ENCODE measurements around the gene TMBIM1.

TMBIM1 gene, protein sequence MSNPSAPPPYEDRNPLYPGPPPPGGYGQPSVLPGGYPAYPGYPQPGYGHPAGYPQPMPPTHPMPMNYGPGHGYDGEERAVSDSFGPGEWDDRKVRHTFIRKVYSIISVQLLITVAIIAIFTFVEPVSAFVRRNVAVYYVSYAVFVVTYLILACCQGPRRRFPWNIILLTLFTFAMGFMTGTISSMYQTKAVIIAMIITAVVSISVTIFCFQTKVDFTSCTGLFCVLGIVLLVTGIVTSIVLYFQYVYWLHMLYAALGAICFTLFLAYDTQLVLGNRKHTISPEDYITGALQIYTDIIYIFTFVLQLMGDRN

DNA sequence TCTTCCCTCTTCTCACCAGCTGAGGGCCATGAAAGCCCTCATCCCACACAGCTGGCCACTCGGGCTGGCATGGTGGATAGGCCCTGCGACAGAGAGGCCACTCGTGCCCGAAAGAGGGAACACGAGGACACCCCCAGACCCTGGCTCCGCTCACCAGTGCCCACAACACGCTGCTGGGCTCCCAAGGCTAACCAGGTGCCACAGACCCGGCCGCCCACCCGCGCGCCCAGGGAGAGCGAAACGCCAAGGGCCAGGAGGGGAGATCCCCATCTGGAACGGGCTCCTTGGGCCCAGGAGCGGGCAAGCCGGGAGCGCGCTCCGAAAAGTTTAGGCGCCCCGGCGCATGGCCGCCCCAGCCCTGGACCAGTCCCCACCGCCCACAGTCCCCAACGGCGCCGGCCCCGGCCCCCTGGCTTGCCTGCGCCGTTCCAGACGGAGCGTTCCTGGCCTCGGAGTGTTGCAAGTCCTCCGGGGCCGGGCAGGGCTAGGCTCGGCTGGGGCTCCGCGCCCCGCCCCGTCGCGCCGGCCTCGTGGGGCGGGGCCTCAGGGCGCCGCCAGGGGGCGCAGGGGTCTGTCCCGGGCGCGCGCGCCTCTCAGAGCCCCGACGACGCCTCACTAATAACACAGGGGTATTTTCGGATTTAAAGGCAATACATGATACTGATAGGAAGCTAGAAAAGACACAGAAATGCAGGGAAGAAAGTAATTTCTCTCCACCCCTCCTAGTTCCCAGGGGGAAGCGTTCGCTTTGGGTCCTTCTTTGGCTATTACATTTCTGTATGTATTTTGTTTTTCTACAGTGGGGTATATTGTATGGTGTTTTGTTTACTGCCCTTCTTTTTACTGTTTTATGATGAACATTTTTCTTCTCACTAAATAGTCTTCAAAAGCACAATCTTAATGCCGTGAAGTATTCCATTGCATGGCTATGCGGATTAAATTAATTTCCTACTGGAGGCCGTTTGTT, at the start of gene TMBIM1:
Gene TMBIM1 (minus strand): TSS at position 456 of the 967 bp plus-strand sequence. CDS start 10,362 bp downstream, outside the sequence.
- Histone ChIP-seq H3K27ac (ENCODE audit: low read depth, low read length) (no peak within 1 kb of the TSS), H3K4me3 (ENCODE audit: insufficient read depth, low read length, poor library complexity, severe bottlenecking) (peak within 1 kb of the TSS; percentile 10), H4K20me1 (ENCODE audit: low read depth, low read length) (no peaks in the 10 kb centered on the region), H3F3A (ENCODE audit: insufficient read depth) (no peaks in the 10 kb centered on the region), H3K79me2 (ENCODE audit: insufficient read depth, low read length) (no peaks in the 10 kb centered on the region), H3K9me2 (replicated peaks; ENCODE audit: insufficient read depth, low read length) (no peaks in the 10 kb centered on the region), H3K36me3 (ENCODE audit: low read length) (no peaks in the 10 kb centered on the region), H3K9ac (ENCODE audit: low read length) (no peak within 1 kb of the TSS), H2AFZ (ENCODE audit: low read depth, low read length, severe bottlenecking) (peak within 1 kb of the TSS; percentile 63), H3K27me3 (ENCODE audit: low read length) (no peaks in the 10 kb centered on the region), H3K9me3 (ENCODE audit: insufficient read depth, low read length) (no peaks in the 10 kb centered on the region), H3K4me2 (ENCODE audit: low read depth, low read length, poor library complexity, severe bottlenecking) (peak within 1 kb of the TSS; percentile 42)
- TF ChIP-seq EZH2phosphoT487 (conservative IDR thresholded peaks at IDR 0.05; ENCODE audit: low read length) = no peak
- TF ChIP-seq, protein P1, sequence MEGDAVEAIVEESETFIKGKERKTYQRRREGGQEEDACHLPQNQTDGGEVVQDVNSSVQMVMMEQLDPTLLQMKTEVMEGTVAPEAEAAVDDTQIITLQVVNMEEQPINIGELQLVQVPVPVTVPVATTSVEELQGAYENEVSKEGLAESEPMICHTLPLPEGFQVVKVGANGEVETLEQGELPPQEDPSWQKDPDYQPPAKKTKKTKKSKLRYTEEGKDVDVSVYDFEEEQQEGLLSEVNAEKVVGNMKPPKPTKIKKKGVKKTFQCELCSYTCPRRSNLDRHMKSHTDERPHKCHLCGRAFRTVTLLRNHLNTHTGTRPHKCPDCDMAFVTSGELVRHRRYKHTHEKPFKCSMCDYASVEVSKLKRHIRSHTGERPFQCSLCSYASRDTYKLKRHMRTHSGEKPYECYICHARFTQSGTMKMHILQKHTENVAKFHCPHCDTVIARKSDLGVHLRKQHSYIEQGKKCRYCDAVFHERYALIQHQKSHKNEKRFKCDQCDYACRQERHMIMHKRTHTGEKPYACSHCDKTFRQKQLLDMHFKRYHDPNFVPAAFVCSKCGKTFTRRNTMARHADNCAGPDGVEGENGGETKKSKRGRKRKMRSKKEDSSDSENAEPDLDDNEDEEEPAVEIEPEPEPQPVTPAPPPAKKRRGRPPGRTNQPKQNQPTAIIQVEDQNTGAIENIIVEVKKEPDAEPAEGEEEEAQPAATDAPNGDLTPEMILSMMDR (IDR thresholded peaks at IDR 0.05; ENCODE audit: insufficient read depth, low read length, poor library complexity, severe bottlenecking) = peak; percentile 91

DNA sequence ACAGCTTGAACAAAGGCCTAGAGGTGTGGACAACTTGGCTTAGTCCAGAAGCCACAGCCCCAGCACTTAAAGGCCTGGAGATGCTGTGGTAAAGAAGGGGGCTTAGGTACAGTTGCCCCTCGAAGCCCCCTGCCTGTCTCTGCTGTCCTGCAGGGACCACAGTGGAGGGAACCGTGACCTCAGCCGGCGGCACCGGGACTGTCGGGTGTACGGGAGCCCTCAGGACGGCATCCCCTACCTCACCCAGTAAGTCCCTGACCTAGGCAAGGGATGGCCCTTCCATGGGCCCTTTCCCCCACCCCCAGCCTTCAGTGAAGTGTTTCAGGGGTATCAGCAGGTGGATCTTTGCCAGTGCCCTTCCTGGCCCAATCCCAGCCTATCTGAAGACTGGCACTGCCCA, 49.1 kb upstream of the TMBIM1 start:
- no peaks in the 10 kb centered on the region for H3K9me2 ChIP-seq (replicated peaks; ENCODE audit: insufficient read depth, low read length)
- H3K27me3 ChIP-seq (ENCODE audit: low read length) = no peaks in the 10 kb centered on the region
- H4K20me1 ChIP-seq (ENCODE audit: low read depth, low read length) = no peaks in the 10 kb centered on the region
- no peak overlapping the region for H3K4me2 ChIP-seq (ENCODE audit: low read depth, low read length, poor library complexity, severe bottlenecking)
- no peaks in the 10 kb centered on the region for H3F3A ChIP-seq (ENCODE audit: insufficient read depth)
- H3K4me3 ChIP-seq (ENCODE audit: insufficient read depth, low read length, poor library complexity, severe bottlenecking) = no peak overlapping the region
- H3K36me3 ChIP-seq (ENCODE audit: low read length) = no peaks in the 10 kb centered on the region
- H3K9ac ChIP-seq (ENCODE audit: low read length) = no peak overlapping the region
- H3K27ac ChIP-seq (ENCODE audit: low read depth, low read length) = no peak overlapping the region
- H2AFZ ChIP-seq (ENCODE audit: low read depth, low read length, severe bottlenecking) = no peak overlapping the region
- H3K79me2 ChIP-seq (ENCODE audit: insufficient read depth, low read length) = no peaks in the 10 kb centered on the region
- no peaks in the 10 kb centered on the region for H3K9me3 ChIP-seq (ENCODE audit: insufficient read depth, low read length)
- TF ChIP-seq, protein P1 (IDR thresholded peaks at IDR 0.05; ENCODE audit: insufficient read depth, low read length, poor library complexity, severe bottlenecking) = no peak
- TF ChIP-seq EZH2phosphoT487 (conservative IDR thresholded peaks at IDR 0.05; ENCODE audit: low read length) = no peak

DNA sequence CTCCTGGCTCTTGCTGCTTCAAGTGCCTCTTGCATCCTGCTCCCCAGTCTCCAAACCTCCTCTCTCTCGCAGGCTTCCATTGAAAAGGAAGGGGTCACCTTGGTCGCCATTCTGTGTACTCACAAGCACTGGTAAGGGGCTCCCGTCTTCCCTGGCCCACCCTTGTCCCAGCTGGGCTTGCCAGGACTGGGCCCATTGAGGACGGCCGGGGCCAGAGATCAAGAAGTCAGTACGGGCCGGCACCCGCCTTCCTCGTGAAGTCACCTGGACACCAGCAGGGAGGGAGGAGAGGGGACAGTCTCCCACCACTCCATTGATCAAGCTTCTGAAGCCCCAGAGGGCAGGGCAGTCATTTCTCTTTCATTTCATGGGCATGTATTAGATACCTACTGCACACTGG, 48.4 kb upstream of the TMBIM1 start:
- no peaks in the 10 kb centered on the region for H3K9me3 ChIP-seq (ENCODE audit: insufficient read depth, low read length)
- no peak overlapping the region for H2AFZ ChIP-seq (ENCODE audit: low read depth, low read length, severe bottlenecking)
- H3K27me3 ChIP-seq (ENCODE audit: low read length) = no peaks in the 10 kb centered on the region
- no peak overlapping the region for H3K4me2 ChIP-seq (ENCODE audit: low read depth, low read length, poor library complexity, severe bottlenecking)
- TF ChIP-seq, protein P1 (IDR thresholded peaks at IDR 0.05; ENCODE audit: insufficient read depth, low read length, poor library complexity, severe bottlenecking) = no peak
- TF ChIP-seq EZH2phosphoT487 (conservative IDR thresholded peaks at IDR 0.05; ENCODE audit: low read length) = no peak
- no peaks in the 10 kb centered on the region for H3F3A ChIP-seq (ENCODE audit: insufficient read depth)
- H3K36me3 ChIP-seq (ENCODE audit: low read length) = no peaks in the 10 kb centered on the region
- H3K79me2 ChIP-seq (ENCODE audit: insufficient read depth, low read length) = no peaks in the 10 kb centered on the region
- no peaks in the 10 kb centered on the region for H4K20me1 ChIP-seq (ENCODE audit: low read depth, low read length)
- no peak overlapping the region for H3K4me3 ChIP-seq (ENCODE audit: insufficient read depth, low read length, poor library complexity, severe bottlenecking)
- no peak overlapping the region for H3K27ac ChIP-seq (ENCODE audit: low read depth, low read length)
- H3K9ac ChIP-seq (ENCODE audit: low read length) = no peak overlapping the region
- no peaks in the 10 kb centered on the region for H3K9me2 ChIP-seq (replicated peaks; ENCODE audit: insufficient read depth, low read length)
